Neutrophil (primary cell): ENCODE measurements around the gene APP.
A peak's percentile ranks its signal among the peaks of the same experiment; 100 is the strongest.

Experiments
- H3K27ac ChIP-seq: fragments of 200-600 bp; sonication (generic); 2 replicates; pipeline ENCODE4 v1.5.1; 2016; ENCODE audit warnings: mild to moderate bottlenecking, moderate library complexity
- H3K27me3 ChIP-seq: fragments of 200-600 bp; sonication (generic); 2 replicates; pipeline ENCODE4 v1.6.0; 2016; ENCODE audit warnings: mild to moderate bottlenecking
- H3K36me3 ChIP-seq: fragments of 200-600 bp; sonication (generic); 2 replicates; pipeline ENCODE4 v1.5.1; 2017
- H3K4me1 ChIP-seq, 2 experiments: fragments of 200-600 bp in 1 of 2; sonication (generic) in 1 of 2; 1 replicate in 1 of 2; 2 replicates in 1 of 2; pipeline versions ENCODE4 v1.5.1 to v1.6.1; 2013 to 2016; ENCODE audit warnings: low read depth in 1 of 2, low read length in 1 of 2, mild to moderate bottlenecking in 1 of 2, moderate library complexity in 1 of 2; ENCODE audit not compliant: control insufficient read depth in 1 of 2, insufficient read depth in 1 of 2
- H3K4me3 ChIP-seq, 2 experiments: fragments of 200-600 bp in 1 of 2; sonication (generic) in 1 of 2; 1 replicate in 1 of 2; 2 replicates in 1 of 2; pipeline ENCODE4 v1.5.1; 2013 to 2016; ENCODE audit warnings: low read depth in 1 of 2, low read length in 1 of 2, mild to moderate bottlenecking in 1 of 2, moderate library complexity in 1 of 2
- H3K9me3 ChIP-seq: fragments of 200-600 bp; sonication (generic); 2 replicates; pipeline ENCODE4 v1.5.1; 2016
- TF ChIP-seq, protein P1 (sequence below): fragments of 200-600 bp; sonication (generic); IDR thresholded peaks from 2 replicates; pipeline ENCODE4 v1.5.1; 2016; ENCODE audit warnings: antibody characterized with exemption

APP gene

DNA sequence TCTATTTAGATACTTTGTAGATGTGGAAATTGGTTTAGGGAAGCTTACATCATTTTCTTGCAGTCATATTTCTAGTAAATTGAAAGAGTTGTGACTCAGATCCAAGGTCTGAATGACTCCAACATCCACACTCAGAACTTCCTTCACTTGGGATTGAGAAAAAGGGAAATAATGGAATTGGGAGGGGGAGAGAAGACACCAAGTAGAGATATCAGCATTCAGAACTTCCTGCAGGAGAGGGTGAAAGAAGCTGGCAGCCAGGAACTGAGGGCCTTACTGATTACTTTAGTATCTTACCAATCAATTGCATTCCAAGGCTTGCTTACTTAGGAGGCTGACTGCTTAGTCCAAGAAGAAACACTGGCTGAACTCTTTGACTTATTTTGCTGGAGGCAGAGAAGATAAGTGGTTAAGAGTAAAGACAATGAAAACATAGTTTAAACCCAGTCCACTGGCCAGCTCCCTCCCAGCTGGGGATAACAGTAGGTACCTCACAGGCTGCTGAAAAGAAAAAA lies 21.7 kb downstream of the APP start:
- Histone ChIP-seq H3K36me3 (no peaks in the 10 kb centered on the region), H3K4me1 (peaks cover 16 to 17% of the 10 kb centered on the region in 2 experiments), H3K27me3 (no peaks in the 10 kb centered on the region), H3K27ac (peak overlapping the region; percentile 22), H3K9me3 (no peaks in the 10 kb centered on the region), H3K4me3 (no peak overlapping the region)
- TF ChIP-seq, protein P1, sequence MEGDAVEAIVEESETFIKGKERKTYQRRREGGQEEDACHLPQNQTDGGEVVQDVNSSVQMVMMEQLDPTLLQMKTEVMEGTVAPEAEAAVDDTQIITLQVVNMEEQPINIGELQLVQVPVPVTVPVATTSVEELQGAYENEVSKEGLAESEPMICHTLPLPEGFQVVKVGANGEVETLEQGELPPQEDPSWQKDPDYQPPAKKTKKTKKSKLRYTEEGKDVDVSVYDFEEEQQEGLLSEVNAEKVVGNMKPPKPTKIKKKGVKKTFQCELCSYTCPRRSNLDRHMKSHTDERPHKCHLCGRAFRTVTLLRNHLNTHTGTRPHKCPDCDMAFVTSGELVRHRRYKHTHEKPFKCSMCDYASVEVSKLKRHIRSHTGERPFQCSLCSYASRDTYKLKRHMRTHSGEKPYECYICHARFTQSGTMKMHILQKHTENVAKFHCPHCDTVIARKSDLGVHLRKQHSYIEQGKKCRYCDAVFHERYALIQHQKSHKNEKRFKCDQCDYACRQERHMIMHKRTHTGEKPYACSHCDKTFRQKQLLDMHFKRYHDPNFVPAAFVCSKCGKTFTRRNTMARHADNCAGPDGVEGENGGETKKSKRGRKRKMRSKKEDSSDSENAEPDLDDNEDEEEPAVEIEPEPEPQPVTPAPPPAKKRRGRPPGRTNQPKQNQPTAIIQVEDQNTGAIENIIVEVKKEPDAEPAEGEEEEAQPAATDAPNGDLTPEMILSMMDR, result no peak

DNA sequence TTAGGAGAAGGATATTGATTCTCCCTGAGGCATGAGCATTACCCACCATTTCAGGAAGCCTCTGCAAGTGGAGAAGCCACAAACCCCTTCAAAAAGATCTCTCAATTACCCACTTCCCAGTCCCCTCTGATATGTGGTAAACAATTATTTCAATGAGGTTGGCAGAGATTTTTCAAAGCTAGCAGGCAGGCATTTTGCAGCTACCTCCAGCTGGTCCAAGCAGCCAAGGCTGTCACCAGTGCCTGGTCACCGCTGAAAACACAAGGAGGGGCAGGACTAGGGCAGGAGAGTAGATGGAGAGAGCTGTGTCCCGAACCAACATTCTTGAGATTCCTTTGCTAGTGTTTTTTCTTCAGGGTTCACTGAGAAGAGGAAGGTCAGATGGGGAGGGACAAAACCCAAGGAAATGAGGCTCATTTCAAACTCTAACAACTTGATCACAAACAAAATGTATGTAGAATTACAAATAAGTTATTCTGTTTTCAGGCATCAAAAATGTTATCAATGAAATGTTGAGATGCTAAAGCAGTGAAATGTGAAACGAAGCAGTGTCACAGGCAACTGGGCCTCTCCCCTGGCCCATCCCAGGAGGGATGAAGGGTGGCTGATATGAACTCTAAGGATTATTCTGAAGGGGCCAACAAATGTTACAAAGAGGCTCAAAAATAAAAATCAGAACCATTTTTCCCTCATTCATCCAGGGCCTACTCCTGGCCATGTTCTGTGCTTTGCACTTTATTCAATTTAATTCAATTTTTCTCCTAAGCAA lies 22.3 kb downstream of the APP start:
- H3K9me3 ChIP-seq, result no peaks in the 10 kb centered on the region
- peaks cover 16 to 17% of the 10 kb centered on the region in 2 experiments for H3K4me1 ChIP-seq
- H3K36me3 ChIP-seq, result no peaks in the 10 kb centered on the region
- H3K27ac ChIP-seq, result peak overlapping the region; percentile 1
- TF ChIP-seq, protein P1, result no peak
- H3K4me3 ChIP-seq, result no peak overlapping the region
- no peaks in the 10 kb centered on the region for H3K27me3 ChIP-seq

DNA sequence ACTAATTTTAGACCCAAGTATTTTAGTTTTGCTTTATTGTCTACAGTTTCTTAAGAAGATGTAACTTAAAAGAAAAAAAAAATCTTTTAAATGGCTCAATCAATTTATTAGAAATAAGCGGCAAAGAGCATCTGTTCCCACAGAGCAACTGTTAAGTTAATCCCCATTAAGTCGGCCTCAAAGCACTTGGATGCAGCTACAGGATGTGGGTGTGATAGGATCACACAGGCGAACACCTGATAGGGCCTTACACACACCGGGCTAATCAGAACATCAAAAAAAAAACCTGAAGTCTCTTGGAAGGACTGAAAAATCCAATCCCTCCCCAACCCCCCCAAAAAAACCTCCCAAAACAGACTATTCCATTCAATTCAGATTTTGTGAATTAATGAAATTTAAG lies 23.0 kb downstream of the APP start:
- H3K9me3 ChIP-seq, result no peaks in the 10 kb centered on the region
- no peaks in the 10 kb centered on the region for H3K36me3 ChIP-seq
- H3K4me1 ChIP-seq, result peaks cover 16 to 17% of the 10 kb centered on the region in 2 experiments
- H3K4me3 ChIP-seq, result no peak overlapping the region
- no peak overlapping the region for H3K27ac ChIP-seq
- TF ChIP-seq, protein P1, result no peak
- no peaks in the 10 kb centered on the region for H3K27me3 ChIP-seq

DNA sequence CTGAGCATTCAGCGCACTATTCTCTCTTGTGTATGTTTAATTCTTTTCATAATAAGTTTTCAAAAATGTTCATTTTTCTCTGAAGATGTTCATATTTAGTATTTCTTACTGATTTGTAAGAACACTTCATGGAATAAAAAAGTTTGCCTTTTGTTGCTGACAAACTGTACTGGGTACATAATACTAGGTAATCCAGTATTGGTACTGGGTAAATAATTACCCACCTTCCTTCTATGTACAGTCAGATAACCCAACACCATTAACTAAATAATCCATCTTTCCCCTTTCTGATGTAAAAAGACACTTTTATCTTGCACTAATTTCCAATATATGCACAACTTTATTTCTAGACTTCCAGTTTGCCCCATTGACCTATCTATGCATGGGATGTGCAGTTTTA lies 23.9 kb downstream of the APP start:
- no peaks in the 10 kb centered on the region for H3K27me3 ChIP-seq
- no peak overlapping the region for H3K27ac ChIP-seq
- TF ChIP-seq, protein P1, result no peak
- H3K36me3 ChIP-seq, result no peaks in the 10 kb centered on the region
- no peaks in the 10 kb centered on the region for H3K9me3 ChIP-seq
- H3K4me3 ChIP-seq, result no peak overlapping the region
- peaks cover 17 to 20% of the 10 kb centered on the region in 2 experiments for H3K4me1 ChIP-seq

DNA sequence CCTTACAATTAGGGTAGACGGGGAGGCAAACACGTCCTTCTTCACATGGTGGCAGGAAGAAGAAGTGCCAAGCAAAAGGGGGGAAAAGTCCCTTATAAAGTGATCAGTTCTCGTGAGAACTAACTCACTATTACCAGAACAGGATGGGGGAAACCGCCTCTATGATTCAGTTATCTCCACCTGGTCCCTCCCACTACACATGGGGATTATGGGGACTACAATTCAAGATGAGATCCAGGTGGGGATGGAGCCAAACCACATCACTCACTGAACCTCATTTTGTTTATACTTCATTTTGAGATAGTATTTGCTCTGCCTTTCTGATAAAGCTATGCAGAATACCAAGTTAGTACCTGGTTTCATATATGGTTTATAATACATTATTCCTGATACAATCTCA lies 26.5 kb downstream of the APP start:
- TF ChIP-seq, protein P1, result no peak
- H3K27ac ChIP-seq, result no peak overlapping the region
- H3K4me1 ChIP-seq, result peaks cover 38 to 41% of the 10 kb centered on the region in 2 experiments
- no peak overlapping the region for H3K4me3 ChIP-seq
- H3K36me3 ChIP-seq, result no peaks in the 10 kb centered on the region
- H3K9me3 ChIP-seq, result no peaks in the 10 kb centered on the region
- no peaks in the 10 kb centered on the region for H3K27me3 ChIP-seq
